Dermis microvascular lymphatic vessel endothelial cell (primary cell): ENCODE measurements around the gene VPS37B. TPM values are rescaled to one million over a fixed set of nuclear protein-coding genes. Genes with fewer than 3 reads are reported as not detected.

Source experiments
- DNase-seq, 2 donors: peaks; one replicate each; pipeline versions ENCODE4 v3.0.0 to v3.0.0-alpha.2; 2010; ENCODE audit warnings: low read depth in 2 of 2
- total RNA-seq: library from RNA; depleted of rRNA; stranded (reverse); fragments of >200 nt; gene quantifications from 2 replicates; pipeline ENCODE4 v1.2.1, GENCODE V29; 2014

VPS37B gene
- total RNA-seq, 1 donor from 2014 or later: 10.5 TPM

DNA sequence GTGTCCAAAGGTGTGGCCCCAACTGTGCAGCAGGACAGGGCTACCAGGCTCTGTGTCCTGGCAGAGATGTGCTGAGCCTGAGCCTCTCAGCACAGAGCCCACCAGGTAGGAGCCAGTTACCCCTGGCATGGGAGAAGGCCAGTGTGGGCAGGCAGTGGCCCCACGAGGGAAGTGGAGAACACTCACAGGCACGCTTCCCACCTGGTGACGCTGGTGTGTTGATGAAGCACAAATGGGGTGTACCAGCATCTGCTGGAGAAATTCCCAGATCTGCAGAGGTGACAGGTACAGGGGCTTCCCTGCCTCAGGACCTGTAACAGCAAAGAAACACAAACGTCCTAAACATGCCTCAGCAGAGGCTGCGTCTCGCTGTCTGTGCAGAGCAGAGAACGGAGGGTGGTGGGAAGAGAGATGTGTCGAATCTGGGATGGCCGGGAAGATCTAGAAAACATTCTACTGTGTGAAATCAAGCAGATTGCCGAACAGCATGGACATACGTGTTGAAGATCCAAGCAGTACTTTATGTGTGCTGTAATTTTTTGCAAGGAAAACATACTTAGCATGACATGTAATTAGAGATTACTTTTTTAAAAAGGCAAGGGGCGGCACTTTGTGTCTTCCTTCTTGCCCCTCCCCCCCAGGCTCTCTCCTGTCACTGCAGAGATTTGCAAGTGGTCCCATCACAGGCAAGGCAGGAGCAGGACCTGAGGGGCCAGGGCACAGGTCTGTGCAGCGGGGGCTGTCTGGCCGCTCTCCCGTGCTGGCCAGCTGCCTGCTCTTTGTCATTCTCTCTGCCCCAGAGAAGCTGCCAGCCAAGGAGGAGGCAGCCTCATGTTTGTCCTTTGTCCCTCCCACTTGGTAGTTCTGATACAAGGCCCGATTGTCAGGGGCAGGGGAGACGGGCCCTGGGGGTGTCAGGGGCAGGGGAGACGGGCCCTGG, 43.3 kb downstream of the VPS37B start:
- DNase-seq: peak in 1 of 2 donors; percentile 79

DNA sequence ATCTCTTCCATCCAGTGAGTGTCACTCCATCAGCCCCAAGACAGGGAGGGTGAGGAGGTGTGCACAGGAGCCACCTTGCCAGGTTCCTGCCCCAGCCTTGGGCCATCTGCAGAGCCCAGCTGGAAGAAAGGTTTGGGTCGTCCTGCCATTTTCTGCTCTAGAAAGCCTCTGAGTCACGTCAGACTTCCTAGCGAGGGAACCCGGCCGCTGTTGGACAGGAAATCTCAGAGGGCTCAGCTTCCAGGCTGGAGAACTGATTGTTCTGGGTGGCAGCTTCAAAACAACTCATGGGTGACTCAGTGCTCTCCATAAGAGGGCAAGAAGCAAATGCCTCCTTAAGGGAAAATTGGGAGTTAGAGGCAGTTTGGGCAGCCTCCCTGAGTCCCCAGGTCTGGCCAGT, 44.1 kb downstream of the VPS37B start:
- peak in 1 of 2 donors; percentile 95 for DNase-seq

DNA sequence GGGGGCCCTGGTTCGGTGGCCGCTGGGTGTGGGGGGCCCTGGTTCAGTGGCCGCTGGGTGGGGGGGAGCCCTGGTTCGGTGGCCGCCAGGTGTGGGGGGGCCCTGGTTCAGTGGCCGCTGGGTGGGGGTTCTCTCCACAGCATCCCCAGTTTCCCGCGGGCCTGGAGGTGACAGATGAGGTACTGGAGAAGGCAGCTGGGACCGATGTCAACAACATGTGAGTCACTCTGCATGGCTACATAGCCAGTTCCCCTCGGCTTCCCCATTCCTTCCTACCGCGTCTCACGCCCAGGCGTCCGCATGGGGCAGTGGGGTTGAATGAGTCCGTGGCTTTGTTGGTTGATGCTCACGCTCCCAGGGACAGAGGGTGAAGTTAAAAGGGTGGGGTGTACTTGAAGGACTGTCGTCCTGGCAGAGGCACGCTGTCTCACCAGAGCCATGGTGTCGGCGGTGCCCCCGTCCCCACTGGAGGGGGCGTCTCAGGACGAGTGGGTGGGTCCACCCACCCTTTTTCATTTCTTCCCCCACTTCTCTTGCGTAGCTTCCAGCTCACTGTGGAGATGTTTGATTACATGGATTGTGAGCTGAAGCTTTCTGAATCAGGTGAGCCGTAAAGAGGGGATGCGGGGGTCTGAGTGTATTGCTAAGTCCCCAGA, 45.1 kb downstream of the VPS37B start:
- peak in 1 of 2 donors; percentile 78 for DNase-seq

DNA sequence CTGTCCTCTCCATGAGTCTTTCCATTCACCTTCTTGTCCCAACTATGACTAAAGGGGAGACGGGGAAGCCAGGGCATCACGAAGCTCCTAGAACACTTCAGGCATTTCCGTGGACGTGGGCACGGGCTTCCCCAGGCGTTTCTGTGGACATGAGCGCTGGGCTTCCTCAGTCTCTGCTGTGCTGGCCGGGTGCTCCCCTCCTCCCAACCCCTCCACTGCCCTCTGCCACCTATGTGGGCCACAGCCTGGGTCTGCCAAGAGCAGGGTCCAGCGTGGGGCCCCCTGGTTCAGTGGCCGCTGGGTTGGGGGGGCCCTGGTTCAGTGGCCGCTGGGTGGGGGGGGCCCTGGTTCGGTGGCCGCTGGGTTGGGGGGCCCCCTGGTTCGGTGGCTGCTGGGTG, 45.9 kb downstream of the VPS37B start:
- DNase-seq: no peak

DNA sequence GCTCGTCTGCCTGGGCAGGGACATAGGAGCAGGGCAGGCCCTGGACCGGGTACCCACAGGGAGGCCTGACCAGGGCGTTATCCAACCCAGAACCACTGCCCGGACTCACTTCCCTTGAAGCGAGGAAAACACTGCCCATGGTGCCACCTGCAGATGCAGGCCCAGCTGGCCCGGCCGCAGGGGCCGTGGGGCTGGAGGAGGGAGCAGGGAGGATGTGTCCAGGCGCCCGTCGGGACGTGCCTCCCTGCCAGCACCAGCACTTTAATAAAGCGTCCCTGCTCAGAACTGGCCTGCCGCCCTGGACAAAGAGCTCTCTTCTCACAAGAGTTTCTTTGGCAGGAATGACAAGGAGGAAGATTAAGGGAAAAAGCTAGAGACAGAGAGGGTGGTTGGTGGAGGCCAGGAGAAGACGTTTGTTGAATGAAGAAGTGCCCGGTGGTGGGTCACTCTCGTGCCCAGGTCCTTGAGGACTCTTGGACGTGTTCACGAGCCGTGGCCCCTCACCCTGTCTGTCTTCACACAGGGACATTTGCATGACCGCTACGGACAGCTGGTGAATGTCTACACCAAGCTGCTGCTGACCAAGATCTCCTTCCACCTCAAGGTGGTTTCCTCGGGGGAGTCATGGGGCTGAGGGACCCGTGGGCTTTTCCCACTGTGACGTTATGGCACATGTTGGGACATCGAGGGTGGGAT, 46.4 kb downstream of the VPS37B start:
- DNase-seq: no peak

DNA sequence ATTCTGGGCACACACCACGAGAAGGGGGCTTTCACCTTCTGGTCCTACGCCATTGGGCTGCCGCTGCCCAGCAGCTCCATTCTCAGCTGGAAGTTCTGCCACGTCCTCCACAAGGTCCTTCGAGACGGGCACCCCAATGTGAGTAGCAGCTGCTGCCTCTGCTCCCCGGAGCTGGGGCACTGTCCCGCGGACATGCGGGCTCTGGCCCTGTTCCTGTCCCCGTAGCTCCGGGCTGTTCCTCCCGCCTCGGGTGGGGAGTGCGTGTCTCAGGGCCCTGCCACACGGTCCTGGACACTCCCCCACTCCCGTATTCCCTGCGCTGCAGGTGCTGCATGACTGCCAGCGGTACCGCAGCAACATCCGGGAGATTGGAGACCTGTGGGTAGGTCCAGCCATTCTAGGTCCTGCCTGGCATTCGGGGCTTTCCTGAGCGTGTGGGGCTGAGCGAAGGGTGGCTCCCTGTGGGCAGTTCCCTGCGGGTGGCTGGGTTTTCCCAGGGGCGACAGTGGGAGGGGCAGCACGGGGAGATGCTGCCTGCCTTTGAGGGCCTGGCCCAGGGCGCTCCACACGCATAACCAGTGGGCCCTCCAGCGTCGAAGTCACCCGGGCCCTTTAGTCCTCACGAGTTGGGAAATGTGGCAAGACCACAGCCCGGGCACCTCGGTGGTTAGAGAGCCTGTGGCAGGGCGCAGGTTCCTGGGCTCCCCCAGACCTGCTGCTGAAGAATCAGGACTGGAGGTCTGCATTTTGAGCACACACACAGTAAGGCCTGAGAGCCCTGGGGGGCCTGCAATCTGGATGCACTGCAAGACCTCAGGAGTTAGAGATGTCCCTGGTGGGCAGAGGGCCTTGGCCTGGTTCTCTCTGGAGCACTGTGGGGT, 47.2 kb downstream of the VPS37B start:
- DNase-seq: no peak

DNA sequence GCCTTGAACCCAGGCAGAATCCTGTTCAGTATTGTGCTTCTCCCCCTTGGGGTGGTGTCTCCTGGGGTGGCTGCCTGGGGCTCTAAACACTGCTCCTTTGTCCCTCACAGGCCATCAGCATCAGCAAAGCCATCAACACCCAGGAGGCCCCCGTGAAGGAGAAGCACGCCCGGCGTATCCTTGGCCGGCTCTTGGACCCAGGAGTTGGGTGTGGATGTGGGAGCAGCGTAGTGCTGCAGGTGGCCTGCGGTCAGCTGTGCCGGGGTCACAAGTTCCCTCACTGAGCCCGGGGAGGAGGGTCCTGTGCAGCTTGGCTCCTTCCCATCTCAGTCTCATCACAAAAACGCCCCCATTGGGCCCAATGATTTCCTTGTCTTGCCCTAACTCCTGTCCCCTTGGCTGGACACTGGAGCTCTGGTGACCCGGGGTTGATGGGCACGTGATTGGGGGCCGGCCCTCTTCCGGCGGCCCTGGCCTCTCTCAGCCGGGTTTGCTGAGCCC, 48.0 kb downstream of the VPS37B start:
- no peak for DNase-seq

DNA sequence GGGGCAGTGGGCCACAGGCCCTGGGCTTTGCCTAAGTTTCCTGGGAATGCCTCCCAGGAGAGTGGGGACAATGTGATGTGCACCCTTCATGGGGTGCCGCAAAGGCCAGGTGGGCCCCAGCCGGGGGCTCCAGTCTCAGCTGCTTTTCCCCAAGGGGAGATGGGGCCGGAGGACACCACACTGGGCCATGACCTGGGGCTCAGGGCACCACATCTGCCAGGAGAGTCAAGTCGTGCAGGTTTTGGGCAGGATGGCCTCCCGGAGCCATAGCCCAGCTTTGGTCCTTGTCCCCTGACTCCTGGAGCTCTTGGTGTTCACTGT, 48.4 kb downstream of the VPS37B start:
- DNase-seq: no peak

DNA sequence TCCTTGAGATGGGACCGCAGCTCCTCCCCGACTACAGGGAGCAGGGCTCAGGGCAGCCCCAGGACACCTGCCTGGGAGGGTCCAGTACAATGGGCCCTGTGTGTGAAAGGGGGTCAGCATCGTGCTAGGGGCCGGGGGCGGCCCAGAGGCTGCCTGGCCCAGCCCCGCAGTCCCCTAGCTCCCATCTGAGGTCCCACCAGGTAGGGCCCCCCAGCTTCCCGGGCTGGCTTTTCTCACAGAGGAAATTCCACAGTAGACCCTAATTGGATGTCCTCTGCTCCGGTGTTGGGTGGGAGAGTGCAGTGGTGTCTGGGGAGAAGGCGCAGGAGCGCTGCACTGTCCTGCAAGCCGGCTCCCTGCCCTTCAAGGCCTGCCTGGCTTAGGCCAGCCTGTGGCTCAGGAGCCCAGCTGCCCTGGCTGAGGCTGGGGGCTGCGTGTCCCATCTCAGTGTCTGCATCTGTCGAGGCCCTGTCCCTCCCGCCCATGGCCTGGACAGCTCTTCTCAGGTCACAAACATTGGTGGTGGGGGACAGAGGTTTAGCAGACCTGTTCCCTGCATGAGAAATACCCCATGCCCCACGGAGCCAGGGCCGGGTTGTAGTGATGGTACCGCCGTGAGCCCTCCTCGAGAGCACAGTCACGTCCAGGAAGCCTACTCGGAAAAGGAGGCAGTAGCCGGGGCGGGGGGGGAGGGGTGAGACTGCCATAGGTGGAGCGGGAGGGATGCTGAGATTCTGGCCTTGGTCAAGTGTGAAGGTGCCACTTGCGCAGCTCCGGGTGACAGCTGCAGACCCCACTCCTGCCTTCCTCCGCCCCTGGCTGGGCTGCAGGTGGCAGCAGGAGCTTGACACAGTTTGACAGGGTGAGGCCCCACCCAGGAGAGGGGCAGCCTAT, 49.1 kb downstream of the VPS37B start:
- no peak for DNase-seq

DNA sequence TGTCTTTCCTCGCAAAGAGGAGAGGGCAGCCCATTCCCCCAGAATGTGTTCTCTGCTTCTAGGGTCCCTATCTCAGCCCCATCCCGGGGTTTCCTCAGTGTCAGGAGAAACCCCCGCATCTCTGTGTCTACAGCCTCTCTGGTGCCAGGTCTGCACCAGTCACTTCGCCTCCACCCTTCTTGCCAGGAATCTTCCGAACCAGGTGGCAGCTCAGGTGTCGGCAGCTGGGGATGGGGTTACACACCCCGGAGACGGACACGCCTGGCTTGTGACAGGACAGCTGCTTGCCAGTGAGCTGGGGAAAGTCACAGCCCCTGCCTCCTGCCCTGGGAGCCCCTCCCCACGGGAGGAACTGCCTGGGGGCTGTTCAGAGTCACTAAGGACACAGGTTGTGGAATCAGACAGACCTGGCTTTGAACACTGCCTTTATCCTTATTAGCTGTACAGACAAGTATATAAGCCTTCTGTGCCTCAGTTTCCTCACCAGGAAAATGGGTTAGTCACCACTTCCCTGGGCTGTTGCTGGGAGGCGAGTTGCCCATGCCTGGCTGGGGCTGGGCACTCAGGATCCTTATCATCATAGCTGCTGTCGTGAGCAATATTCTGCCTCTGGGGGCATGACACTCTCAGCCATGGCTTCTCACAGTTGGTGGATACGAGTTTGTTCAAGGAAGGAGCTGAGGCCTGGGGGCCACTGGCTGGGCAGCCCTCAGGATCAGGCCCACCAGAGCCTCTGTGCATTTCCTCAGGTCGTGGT, 49.9 kb downstream of the VPS37B start:
- DNase-seq: no peak

DNA sequence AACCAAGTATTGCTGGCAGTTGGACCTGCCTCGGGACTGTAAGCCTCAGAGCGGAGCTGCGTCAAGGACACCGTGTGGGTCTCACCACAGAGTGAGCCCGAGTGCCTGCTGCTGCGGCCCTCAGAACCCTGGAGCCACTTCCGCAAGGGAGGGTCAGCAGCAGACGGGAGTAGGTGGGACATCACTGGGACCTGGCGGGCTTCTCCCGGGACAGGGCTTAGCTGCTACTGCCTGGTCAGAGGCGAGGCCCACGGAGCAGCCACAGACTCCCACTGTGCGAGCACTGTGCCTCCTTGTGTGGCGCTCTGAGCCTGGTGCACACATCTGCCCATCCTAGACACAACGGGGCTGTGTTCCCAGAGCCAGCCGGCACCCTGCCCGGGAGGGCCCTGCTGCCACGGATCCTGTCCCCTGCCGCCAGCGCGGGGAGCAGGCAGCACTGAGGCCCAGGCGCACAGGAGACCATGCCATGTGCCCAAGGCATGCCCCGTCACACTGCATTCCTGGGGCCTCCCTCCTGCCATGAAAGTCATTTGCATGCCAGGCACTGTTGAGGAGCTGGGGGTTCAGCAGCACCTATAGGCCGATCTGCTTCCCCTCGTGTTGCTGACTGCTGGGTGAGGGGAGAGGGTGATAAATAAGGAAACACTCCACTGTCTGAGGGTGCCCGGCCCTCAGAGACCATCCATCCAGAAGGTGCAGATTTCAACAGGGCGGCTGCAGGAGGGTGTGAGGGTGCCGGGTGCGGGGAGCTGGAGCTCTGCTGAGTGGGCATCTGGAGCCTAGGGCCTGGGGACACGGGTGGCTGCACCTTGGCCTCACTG, 50.7 kb downstream of the VPS37B start:
- DNase-seq: no peak

DNA sequence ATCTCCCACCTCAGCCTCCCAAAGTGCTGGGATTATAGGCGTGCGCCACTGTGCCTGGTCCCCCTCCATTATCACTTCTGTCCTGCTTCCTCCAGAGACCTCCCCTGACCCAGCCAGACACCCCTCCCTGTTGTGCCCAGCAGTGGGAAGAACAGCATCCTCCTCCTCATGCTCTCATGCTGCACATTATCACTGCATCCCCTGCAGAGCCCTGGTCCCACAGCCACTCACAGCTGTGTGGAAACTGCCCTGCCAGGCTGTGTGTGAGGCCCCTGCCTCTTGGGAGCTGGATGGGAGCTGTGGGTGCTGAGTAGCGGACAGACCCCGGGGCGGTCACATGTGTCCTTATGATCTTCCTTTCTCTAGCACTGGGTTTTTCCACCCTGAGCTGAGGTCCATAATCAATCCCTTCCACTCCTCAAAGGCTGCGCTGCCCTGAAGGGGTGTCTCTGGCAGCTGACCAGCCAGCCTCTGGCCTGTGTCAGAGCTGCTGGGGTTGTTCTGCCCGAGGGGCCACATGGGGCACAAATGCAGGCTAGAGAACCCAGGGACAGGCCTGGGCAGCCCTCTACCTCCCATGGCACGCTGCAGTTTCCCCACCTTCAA, 51.5 kb downstream of the VPS37B start:
- no peak for DNase-seq

DNA sequence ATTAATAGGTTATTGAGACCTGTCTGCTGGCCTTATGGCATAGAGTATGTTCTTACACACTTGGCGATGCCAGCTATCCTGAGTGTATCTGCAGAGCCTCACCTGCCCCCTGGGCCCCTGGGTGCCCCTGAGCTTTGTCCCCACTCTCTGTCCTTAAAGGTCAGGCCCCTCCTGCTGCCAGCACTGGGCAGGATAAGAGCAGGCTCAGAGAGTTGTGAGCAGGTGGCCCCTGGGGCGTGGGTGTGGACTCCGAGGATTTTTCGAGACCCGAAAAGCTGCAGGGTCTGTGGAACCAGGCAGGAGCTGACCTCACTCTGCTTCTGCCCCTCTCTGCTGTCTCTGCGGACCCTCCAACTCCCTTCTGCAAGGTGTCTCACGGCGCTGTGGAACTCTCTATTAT, 52.5 kb downstream of the VPS37B start:
- no peak for DNase-seq

DNA sequence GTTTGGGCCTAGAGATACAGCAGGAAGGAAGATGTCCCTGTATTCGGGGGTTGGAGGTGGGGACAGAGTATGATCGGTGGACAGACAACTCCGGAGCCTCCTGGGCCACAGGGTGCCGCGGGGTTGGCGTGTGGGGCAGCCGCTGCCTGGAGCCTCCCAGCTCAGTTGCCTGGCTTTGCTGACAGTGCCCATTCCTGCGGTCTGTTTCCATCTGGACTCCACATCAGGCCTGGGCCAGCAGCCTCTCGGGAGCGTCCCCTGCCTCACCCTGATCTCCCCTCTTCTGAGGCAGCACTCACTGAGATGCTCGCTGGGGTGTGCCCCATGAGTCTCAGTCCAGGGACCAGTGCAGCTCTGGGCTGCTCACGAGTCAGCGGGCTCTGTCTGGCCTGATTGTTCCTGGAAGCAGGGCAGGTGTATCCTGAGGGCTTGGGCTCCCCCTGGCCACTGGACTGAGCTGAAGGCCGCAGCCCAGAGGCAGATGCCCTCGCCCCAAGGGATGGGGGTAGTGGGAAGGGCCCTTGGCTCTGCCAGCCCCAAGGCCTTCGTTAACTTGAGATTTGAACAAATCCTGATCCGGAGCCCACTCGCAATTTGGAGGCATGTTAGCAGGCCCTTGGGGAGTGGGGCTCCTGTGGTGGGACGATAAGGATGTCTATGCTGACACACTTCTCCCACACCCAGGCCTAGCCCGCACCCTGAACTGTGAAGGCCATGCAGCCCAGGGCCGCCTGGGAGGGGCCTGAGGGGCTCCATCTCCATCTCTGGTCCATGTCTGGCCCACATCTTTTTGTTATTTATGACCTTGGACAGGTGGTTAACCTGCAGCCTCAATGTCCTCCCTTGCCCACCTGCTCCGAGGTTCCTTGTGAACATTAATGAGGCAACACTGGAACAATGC, 53.2 kb downstream of the VPS37B start:
- peak in 1 of 2 donors; percentile 40 for DNase-seq

DNA sequence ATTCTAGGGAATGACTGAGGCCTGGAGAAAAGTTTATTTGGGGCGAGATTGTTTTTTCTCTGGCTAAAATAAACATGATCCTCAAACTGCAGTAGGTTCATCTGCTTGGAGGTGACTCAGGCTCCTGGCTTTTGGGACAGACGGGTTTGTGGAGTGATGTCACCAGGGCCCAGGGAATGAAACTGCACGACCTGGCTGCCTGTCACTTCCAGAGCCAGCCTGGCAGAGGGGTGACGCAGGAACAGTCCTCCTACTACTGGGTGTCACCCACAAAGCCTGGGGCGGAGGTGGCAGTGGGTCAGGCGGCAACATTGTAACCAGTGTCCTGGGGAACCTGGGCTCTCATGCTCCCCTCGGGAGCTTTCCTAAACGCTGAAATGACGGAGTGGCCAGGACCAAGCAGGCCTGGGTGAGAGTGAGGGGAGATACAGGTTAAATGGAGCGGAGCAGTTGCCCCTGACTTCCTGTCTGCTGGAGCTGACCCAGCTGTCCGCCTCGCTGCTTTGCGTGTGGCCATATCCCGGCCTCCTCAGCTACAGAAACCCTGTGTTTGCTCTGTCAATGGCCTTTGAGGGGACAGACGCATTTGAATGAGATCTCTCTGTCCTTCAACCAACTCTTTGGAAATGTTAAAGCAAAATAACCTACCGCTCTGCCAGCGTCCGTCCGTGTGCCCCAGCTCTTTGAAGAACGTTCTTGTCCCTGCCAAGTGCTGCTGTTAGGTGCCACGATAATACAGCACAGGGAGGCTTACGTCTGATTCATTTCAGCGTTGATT, 54.2 kb downstream of the VPS37B start:
- DNase-seq: peak in 1 of 2 donors; percentile 42
